22Rv1 (cell line): ENCODE measurements around the gene EPHA3.

Experiments used
- CTCF ChIP-seq: fragments of 450-650 bp; IDR thresholded peaks from 2 replicates; pipeline ENCODE4 v1.5.1; 2017; ENCODE audit warnings: mild to moderate bottlenecking
- ZFX ChIP-seq: fragments of 450-650 bp; IDR thresholded peaks from 2 replicates; pipeline ENCODE4 v1.6.1; 2017; ENCODE audit warnings: antibody characterized with exemption, borderline replicate concordance

- TF ChIP-seq CTCF (no peak), ZFX (no peak)
Observed at GRCh38 chr3:89154416-89154815, 47.0 kb downstream of the EPHA3 start.
